T1000 (cell line): Measurements from ENCODE around the gene CBX2.

ENCODE experiments used
- DNase-seq: peaks from one replicate; lab custom pipeline; 2025; ENCODE audit warnings: mixed read lengths; lab: John Stamatoyannopoulos, UW

CBX2 gene

DNA sequence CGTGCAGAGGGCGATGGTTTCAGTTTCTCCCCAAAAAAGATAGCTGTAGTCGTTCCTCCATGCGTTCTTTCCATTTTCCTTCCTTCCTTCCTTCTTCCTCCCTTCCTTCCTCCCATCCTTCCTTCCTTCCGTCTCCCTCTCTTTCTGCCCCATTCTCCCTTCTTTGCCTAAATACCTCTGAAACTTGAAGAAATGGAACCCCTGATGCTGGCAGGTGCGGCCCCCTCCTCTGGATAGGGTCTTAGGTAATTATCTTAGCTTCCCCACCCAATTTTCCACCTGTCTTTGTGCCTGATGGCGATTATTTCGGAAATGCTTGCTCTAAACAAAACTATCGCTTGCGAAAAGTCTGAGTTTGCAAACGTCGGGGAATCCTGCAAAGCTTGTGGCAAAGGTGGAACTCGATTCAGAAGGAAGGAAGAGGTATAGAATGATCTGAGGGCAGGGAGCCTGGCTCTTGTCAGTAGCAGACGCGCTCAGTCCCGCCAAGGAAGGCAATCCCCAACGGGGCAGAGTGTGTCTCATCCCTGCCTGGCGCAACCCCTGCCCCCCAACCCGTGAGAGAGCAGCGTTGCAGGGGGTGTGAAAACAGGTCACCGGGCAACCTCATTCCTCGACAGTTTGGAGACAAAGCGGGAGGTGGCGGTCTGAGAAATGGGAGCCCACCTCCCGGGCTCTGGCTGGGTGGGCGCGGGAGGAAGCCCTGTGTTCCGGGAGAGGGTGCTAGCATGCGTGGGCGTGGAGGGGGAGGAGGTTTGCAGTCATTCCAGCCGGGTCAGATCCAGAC is 21.8 kb downstream of the CBX2 start:
- DNase-seq = no peak

DNA sequence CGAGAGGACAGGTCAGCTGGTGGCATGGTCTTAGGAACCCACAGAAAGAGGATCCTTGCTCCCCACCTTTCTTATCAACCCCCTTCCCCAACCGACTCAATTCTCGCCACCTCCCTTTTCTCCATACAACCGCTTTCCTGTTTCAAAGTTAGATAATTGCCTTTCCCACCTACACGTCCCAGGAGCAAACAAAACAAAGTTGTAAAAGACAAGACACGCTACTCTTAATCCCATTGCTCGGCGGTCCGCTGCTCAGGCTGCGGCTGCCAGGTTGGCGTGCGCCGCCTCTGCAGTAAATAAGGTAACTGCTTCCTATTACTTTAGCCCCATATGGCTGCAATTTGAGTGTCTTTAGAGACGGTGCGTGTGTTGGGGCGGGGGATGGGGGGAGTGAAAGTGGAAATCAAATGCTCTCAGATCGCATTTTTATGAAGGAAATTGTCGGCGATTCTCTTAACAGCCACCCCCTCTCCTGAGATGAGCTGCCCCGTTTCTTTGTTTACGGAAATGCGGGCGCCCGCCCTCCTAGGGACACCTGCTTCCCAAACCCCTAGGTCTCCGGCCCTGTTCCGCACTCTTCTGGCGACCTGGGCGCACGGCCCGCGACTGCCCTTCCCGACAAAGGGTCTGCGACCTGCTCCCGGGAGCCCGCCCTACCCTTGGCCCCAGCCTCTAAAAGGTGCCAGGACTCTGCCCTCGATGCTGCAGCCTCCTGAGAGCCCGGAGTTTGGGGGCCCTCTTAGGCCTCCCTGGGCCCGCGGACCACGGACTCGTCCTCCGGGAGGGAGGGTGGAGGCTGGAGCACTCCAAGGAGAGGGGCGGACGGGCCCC is 22.6 kb downstream of the CBX2 start:
- DNase-seq = no peak

DNA sequence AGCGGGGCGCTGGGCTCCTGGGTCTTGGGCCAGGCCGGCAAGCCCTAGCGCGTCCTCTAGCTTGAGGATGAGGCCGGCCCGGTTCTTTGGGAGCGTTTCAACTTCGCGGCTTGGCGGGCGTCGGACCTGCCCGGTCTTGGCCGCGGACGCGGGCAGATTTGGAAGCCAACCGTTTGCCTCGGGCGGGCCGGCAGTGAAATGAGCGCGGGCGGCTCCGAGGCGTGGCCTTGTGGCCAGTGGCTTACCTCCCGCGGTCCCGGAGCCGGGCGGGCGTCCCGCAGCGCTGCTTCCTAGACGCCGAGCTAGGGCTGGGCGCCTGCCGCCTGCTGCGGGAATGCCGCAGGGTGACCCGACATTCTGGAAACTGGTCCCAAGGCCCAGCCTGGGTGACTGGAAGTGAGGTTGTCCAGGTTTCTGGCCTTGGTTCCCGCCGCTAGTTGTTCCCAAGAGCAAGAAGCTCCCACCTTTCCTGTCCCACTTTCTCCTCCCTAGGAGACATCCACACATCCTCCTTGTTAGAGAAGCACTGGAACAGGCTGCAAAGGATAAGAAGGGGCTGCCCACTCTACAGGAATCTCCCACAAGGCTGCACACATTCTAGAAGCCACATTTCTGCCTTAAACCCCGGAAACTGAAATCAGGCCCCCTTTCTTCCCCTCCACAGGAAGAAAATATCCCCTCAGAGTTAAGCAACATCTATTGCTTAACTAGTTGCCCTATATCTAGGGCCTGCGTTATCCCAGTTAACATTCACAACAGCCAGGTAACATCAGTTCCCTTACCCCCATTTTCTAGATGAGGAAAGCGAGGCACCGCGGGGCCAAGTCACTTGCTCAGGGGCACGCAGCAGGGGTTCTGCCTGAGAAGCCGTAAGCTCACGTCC is 23.4 kb downstream of the CBX2 start:
- no peak for DNase-seq

DNA sequence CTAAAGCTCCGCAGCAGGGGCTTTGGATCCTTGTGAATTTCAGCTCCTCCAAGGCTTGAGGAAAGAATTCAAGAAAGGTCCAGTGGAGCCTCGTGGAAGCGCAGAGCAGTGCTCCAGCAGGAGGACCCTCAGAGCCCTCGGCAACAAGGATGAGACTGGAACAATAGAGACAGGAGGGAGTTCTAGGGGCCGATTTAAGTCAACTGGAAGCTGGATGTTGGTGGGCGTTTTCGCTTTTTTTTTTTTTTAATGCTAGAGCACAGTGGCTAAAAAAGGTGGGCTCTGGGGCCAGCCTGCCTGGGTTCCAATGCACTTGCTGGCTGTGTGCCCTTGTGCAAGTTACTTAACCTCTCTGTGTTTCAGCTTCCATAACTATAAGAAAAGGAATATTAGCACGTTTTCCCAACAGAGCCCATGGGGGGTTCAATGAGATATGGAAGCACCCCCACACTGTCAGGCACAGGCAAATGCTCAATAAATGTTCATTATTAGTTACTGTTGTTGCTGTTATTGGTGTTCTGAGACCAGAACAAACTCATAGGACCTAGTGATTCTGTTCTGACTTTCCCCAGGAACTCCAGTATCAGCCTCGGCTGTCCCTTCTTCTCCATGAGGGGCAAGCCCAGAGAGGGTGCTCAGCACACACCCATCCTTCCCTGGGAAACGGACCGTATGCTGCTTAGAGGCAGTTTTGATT is 24.2 kb downstream of the CBX2 start:
- DNase-seq = no peak

DNA sequence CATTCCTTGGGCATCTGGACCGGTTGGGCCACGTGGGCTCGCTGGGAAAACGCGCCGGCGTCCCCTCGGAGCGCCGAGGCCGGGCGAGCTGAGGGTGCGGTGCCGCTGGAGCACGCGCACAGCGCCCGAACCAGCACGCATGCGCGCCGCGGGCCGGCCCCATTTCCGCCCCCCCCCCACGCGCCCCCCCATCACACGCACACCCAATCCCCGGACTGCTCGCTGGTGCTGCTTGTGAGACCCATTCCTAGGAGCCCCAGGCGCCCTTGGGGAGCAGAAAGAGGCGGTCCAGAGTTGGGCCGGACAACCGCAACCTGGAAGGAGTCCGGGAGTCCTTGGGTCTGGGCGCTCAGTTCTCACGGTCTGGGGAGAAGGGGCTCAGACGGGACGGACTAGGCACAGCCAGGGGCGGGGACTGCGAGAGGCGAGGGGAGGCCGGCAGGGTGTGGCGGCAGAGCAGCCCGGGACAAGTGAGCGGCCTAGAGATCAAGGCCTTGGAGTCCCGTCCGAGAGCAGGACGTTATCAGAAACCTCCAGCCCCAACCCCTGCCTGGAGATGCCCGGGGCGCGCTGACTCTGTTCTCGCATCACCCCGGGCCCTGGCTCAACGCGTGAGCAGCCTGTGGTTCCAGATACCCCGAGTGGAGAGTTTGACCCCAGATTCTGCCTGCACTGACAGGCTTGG is 24.9 kb downstream of the CBX2 start:
- DNase-seq = no peak

DNA sequence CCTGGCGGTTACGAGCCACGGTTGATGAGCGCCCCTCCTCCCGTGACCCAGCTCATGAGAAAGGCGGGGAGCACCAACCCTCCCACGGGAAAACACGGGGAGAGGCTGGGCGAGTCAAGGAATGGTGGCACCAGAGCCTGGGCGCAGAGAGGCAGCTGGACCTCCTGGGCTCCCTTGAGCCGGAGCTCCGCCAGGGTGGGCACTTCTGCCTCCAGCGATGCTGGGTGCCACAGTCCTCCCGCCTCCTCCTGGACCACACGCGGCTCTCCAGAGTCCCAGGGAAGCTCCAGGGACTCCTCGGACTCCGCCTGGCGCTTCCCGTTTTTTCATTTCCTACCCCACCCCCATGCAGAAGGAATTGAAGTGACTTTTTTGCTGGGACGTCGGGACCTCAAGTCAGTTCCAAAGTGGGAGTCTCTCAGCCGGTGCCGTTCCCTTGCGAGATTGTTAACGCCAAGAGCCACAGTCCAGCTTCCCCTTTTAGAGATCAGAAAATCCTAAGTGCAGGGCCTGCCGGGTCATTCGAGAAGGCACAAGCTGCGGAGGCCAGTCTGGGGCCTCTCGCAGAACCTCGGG is 25.6 kb downstream of the CBX2 start:
- no peak for DNase-seq

DNA sequence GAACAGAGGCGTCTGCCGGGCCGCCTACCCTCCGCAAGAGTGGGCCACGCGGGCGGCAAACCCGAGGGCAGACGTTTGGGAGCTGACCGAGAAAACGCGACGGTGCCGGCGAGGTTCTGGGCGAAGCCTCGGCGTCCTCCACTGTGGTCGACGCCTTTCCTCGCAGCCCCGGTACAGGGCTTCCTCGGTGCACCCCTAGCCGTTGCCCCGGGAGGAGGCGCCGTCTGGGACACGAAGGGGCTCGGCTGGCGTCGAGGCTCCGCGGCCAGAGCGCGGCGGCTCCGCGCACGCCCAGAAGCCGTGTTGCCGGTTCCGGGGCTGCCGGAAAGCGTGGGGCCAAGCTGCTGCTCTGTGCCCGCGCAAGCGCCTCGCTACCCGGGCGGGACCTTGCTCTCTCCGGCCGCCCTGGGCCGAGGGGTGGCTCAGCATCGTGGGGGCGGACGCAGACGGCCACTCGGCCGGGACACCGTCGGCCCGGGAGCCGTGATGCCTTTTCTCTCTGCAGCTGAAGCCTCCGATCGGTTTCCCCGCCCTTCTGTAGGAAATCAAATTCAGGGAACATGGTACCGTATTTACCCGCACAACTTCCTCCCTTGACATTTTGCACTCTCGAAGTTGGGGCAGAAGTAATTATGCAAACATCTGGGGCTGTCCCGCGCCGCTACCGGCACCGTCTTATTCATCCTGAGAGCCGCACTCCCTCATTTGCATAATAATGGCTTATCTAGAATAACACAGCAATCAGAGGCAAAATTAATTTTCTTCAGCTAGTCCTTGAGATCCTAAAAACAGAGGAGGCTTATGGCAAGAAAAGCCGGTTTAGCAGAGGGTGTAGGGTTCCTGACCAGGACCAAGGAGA is 26.3 kb downstream of the CBX2 start:
- DNase-seq = no peak

DNA sequence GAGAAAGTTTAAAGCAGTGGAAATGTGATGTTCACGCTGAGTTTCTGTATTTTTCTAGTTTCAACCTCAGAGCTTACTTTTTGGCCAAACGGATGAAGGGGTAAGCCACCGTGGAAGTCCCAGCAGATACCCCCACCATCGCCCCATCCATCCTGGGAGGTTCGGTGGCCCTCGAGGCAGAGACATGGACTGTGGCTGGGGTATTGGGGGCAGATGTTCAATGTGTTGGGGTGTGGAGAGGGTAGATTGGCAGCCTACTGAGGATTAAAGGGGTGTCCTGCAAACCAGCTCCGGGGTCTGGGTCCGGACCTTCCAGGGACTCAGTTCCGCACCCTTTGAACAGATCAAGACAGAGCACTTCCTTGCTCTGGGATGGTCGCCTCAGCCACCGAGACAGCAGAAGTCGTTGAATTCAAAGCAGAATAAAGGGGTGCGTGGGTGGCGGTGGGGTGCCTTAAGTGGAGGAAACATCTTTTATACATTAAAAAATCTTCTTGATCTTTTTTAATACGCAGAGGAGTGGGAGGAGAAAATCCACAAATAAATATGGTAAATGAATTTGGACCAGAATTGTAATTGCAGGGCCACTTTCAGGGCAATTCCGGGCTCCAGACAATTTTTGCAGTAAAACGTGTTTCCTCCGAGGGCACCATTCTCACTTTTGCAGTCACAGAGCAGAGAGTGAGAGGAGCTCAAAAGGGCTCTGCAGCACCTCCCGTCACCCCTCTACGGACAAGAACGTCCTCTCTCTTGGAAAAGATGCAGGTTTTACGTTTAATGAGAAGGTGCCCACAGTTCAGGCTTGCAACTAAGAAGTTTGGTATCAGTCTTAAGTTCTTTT is 27.1 kb downstream of the CBX2 start:
- DNase-seq = no peak

DNA sequence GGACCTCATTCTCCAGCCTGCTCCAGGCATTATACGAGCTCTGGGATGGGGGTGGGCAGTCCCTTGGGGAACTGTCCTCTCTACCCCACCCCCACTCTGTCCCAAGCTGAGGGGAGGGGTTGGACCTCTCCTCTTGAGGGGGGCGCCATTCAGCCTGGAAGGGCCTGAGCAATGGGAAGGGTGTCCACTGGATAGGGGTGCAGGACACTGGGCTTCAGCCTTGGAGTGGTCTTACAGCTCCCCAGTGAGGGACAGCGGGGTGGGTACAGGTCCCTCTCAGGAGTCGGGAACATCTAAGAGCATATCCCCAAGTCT is 28.5 kb downstream of the CBX2 start:
- DNase-seq = no peak

DNA sequence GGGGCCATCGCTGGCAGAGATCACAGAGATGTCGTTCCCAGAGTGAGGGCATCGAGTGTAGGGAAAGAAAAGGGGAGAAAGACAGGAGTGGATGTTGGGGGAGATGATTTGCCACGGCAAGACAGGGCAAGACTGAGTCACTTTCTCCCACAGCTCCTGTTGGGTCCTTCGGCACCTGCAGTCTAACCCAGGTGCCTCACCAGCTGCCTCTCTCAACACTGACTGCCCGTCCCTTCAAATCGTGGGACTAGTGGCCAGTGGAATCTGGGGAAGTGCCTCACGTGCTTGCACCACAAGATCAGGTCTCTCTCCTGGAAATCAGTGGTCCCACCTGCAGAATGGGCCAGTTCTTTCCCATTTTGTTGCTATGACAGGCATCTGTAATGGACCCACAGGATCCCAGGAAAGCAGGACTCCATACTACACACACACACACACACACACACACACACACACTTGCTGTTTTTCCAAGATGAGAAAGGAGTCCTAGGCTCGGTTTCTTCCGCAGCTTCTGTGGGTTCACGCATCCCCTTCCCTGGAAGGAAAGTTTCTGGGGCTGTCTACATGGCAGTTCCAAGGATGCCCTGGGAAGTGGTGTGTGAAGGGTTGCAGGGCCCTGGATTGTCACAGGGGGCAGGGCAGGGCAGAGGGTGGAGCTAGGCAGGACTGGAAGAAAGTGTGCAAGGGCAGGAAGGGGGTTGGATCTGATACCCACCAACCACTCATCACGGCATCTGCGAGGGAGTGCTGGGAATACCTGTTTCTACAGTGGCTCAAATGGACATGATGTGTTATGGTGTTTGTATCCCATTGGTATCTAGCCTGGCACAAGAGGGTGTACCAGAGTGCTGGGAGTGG is 29.1 kb downstream of the CBX2 start:
- no peak for DNase-seq

DNA sequence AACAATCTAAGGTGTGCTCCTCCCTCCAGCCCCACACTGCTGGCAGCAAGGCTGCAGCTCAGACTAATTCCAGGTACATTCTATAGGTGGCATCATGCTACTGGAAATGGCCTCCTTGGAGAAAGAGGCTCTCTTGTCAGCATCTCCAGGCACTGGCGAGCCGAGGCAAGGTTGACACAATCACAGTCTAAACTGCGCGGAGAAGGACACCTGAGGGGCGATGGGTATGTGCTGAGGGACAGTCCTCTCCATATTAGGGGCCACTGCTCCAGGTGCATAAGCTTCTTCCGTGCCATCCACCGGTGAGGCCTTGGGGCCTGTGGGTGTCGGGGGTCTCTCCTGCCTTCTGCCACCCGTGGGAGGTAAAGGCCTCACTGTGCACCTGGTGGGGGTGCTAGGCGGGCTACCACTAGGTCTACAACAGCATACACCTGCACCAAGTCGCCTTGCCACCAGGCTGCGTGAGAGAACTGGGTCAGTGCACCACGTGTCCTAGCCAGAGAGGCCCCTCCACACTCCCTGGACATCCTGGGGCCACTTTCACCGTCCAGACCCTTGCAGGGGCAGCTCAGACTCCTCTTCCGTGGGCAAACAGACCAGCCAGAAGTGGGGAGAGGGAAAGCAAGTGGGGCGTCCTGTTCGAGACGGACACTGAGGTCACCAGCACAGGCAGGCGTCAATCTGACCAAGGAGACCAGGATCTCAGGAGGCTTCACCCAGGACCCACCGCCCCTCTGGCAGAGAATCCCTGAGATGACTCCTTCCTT is 31.0 kb downstream of the CBX2 start:
- DNase-seq = no peak

DNA sequence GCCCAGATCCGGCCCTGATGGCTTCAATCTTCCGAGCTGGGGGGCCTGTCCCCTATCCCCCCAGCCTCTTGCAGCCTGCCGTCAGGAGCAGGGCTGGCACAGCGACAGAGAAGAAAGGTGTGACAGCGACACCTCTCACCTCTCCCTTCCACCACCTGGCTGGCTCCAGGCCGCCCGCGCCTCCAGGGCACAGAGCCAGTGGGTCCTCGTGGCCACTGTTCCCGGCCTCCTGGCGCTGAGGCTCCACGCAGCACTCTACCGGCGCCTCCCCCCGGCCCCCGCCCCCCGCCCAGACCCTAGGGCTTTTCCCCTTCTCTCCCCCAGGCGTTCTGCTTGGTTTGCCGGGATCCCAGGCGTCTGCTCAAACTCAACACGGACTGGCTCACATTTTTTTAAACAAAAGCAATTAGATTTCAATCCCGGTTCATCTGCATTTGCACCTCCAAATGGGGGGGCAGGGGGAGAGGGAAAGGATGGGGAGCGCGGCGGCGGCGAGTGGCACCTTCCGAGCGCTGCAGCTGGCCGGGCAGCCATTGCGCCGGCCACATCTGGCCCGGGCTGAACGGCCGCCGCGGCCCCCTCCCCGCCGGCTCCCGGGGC is 31.7 kb downstream of the CBX2 start:
- DNase-seq = no peak

DNA sequence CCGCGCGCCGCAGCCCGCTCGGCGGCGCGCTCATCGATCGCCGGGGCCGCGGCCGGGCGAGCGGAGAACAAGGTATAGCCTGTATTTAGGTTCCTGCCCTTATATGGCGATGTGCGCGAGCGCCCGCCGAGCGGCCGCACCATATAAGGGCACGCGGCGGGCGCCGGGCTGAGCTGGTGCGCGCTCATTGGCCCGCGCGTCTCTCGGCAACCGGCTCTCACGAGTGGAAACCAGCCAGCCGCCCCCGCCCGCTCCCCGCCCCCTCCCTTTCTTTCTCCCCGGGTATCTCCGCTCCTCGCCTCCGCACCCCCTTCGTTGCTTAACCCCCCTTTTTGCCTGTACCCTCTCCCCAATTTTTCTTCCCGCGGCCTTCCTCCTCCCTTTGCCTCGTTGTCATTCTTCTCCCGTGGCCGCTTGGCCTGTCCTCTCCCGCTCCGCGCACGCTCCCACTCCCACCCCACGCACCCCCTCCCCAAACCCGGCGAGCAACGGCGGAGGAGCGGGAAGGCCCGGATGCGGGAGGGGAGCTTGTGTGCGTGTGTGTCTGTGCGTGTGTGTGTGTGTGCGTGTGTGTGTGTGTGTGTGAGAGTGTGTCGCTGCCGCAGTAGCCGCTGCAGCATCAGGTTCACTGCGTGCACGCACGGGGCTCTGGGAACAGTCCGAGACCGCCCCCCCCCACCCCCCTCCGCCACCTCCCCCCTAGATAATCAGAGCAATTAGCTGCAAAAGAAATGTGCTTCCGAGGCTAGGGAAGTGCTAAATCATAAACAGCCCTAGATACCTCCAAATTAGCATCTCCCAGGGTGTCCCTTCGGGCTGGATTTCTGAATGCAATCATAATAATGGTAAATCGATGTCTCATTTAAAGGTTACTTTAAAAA is 32.4 kb downstream of the CBX2 start:
- peak; percentile 53 for DNase-seq

DNA sequence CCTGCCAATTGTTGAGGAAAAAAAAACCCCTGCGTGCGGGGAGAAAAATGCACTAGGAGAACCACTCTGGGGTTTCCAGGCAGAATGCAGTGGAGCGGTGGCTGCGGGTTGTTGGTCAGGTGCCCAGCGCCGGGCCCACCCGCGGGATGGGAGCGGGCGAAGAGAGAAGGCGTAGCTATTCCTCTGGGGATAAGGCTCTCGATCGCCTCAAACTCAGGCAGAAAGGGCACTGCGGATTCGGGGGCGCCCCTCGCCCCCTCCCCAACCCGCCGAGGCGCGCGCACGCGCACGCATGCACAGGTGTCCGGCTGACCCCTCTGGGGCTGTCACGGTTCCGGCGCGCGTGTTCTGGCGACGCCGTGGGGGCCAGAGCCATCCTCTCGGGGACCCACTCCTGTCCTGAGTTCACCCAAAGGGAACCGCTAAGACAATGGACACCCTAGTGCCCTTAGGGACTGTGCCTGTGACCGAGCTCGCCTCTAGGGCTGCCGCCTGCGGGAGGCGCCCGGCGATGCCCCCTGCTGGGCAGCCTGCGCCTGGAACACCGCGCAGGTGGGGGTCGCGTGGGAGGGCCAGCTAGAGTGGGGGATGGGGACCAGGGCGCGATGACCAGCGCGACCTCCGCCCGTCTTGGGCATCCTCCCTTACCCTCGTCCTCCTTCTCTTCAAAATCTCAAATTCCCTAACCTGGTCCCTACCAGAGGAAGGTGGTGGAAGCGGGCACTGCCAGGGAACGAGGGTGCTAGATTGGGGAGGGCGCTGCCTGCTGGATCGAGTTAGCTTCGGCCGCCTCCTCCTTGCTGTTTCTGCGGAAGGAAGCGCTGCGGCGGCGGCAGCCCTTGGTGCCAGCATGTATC is 33.3 kb downstream of the CBX2 start:
- DNase-seq = no peak

DNA sequence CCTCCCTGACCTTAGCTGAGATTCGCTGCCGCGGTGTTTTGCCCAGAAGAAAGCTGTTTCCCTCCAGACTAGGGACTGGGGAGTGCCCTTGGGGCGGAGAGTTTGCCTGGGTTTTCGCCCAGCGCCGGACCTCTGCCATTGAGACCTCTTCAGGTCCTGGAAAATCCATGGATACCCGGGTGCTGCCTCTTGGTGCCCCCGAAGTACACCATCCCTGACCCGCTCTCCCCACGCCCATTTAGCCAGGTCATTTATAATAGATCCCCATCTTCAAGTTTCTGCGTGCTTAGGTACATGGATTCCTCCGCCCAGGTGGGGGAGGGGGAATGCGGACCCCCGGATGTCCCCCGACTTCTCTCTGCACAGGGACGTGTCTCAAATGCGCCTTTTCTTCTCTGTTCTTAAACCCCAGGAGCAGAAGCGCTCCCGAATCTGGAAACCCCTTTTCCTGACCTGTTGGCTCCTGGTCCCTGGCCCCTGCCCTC is 34.0 kb downstream of the CBX2 start:
- DNase-seq = no peak
